Kasumi-1 (cell line): ENCODE results near the gene PRDM5.

Experiments used
- DNase-seq, 2 experiments: peaks; one replicate each; lab custom pipeline; 2025; lab: John Stamatoyannopoulos, UW

The PRDM5 gene

DNA sequence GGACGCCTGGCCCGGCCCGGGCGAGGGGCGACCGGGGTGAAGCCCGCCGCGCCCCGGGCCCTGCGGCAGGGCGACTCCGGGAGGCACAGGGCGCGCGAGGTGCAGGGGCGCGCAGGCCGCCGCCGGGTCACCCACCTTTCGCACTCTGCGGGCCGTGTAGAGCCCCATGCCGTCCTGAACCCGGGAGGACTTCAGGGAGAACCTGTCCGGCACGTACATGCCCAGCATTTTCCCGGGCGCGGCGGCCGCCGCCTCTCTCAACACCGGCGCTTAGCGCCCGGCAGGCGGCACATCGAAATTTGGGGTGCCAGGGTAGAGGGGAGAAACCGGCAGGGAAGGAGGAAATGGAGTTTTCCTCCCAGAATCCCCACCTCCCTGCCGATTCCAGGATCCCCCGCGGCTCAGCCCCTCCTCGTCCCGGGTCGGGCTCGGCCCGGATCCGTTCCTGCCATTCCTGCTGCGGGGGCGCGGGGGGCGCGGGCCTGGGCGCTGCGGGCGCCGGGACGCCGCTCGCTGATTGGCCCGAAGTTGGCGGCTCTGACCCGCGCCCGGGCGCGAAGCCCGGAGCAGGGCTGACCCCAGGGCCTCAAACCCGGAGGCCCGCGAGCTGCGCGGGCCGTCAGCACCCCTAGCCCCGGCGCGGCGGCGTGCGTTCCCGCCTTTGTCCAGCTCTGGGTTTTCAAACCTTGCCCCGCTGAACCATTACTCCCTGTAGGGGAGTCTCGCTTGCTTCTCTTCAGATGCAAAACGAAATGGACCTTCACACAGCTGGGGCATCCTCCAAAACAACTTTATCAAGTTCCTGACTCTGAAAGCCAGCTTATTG, at the start of gene PRDM5:
Gene PRDM5, minus strand, starts transcription at position 346 of the 826 bp plus-strand sequence. Its CDS starts 118 bp downstream, at position 228.
- DNase-seq, result peak; percentile 39 to 58

DNA sequence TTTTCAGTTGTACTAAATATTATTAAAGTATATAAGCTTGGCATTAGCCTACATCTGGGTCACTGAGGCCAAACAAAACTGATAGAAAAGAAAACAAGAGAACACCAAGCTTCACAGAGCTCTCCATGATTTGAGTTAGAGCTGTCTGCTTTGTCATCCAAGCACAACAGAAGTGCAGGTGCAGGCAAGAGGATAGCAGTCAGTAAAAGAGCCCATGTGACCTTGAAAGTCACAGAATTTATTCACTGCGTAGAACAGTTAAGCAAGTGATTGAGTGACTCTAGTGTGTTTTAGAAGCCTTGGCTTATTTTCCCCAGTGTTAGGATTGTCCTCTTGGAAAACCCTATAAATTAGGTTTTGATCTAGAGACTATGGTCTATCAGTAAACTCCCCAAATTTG, 49.4 kb upstream of the PRDM5 start:
- no peak for DNase-seq

DNA sequence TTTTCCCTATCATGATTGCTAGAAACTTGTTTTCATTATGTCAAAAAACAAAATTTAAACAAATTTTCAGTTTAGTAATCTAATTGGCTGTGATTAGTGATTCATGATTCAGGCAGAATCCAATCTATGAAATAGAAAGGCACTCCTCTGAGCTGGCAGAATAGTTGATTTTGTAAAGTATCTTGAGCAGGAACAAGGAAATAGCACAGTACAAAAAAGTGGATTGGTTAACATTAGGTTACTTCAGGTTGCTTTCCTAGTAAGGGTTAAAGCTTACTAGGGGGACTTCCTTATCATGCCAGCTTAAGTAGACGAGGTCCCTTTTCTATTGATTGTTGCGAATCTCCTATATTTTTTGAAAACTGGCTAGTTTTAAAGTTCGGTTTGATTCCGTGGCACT, 43.4 kb upstream of the PRDM5 start:
- DNase-seq, result no peak

- no peak for DNase-seq
Observed at GRCh38 chr4:120964596-120964995, 42.1 kb upstream of the PRDM5 start.

DNA sequence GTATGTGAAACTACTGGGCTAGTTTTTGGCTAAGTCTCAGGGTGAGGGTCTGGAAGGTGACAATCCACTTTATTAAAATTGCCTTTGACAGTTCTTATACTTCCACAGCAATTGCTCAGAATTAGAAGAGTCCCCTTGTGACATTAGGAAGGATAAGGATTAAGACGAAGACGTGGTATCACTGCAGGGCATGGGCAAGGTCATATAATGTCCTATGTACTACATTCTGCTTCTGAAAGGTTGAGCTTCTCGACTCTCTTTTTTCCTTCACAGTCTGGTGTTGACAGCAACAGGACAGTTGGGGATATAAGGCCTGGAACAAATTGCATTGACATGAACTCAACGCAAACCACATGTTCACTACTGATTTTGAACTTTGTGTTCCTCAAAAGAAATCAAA, 40.9 kb upstream of the PRDM5 start:
- DNase-seq, result no peak

GRCh38 chr4:120960656-120961267, 38.2 kb upstream of the PRDM5 start:
- no peak for DNase-seq

- no peak for DNase-seq
Observed at GRCh38 chr4:120948382-120948781, 25.9 kb upstream of the PRDM5 start.

GRCh38 chr4:120942776-120943175, 20.2 kb upstream of the PRDM5 start:
- no peak for DNase-seq

DNA sequence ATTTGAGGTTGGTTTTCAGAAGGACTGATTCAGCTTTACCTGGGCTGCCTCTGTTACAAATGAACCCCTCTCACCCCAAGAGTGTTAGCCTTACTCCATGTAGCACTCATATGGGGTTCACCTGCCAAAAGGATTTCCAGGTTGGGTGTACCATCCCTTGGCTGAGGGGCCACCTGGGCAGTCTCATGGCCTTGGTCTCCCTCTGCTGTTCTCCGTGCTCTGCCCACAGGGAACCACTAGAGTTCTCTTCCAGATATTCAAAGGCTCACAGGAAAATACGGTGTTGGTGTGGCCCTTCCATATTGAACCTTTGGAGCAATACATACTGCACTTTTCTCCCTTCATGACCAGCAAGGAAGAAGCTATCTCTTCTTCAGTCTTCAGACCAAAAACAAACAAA, 18.0 kb upstream of the PRDM5 start:
- no peak for DNase-seq

- no peak for DNase-seq
Observed at GRCh38 chr4:120939693-120940092, 17.2 kb upstream of the PRDM5 start.

- DNase-seq, result no peak
Observed at GRCh38 chr4:120929847-120930246, 7.3 kb upstream of the PRDM5 start.

- no peak for DNase-seq
Observed at GRCh38 chr4:120927801-120928409, 5.4 kb upstream of the PRDM5 start.

DNA sequence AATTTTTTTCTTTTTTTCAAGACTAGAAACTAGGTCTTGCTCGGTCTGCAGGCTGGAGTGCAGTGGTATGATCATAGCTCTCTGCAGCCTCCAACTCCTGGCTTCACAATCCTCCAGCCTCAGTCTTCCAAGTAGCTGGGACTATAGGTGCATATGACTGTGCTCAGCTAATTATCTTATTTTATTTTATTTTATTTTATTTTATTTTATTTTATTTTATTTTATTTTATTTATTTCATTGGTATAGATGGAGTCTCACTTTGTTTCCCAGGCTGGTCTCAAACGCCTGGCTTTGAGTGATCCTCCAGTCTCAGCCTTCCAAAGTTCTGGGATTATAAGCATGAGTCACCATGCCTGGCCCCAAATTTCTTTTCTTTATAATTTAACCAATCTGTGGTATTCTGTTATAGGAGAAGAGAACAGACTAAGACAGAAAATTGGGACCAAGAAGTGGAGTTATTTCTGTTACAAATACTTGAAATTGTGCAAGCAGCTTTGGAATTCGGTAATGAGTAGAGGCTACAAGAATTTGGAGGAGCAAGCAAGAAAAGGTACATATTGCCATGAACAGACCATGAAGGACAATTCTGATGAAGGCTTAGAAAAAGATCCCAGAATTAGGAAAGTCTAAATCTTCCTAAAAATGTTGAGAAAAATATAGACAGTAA, 4.0 kb upstream of the PRDM5 start:
- no peak for DNase-seq

- DNase-seq, result no peak
Observed at GRCh38 chr4:120924931-120925330, 2.4 kb upstream of the PRDM5 start.

GRCh38 chr4:120923207-120923522, 639 bp upstream of the PRDM5 start:
- DNase-seq, result peak in 1 of 2 experiments; percentile 13

- DNase-seq, result peak; percentile 28 to 32
Observed at GRCh38 chr4:120921456-120922380, 808 bp downstream of the PRDM5 start.

GRCh38 chr4:120920666-120921065, 1.9 kb downstream of the PRDM5 start:
- no peak for DNase-seq

GRCh38 chr4:120919358-120919757, 3.2 kb downstream of the PRDM5 start:
- no peak for DNase-seq

- DNase-seq, result peak; percentile 45 to 58
Observed at GRCh38 chr4:120918788-120919187, 3.7 kb downstream of the PRDM5 start.

DNA sequence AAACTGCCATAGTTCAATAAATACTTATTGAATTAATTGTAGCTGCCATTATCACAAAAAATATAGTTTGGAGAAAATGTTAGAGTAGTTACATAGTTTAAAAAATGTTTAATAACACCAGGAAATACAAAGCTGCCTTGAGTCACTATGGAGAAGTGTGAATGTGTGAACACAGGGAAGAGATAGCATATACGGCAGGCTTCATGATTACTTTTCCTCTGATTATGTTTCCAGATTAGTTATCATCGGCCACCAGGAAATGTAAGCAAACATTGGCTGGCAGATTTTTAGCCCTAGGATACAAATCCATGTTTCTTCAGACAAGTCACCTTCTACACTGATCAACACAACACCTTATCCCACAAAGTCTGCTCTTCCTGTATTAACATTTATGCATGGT, 4.4 kb downstream of the PRDM5 start:
- DNase-seq, result no peak

- no peak for DNase-seq
Observed at GRCh38 chr4:120916937-120917336, 5.6 kb downstream of the PRDM5 start.

DNA sequence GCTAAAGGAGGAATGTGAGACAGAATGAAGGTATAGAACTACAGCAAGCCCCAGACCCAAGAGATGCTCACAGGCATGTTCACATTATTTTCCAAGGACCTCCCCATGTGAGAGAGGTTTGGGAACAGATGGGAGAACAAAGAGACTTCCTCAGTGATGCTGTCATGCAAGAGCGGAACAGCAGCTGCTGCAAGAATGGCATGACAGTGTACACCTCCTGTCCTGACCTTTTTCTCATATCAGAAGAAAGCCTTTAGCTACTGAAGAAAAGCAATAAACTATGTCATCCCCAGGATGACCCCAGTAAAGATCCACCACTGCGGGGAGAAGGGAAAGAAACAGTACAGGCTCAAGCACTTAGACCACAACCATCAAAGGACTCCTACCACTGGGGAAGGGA, 7.2 kb downstream of the PRDM5 start:
- DNase-seq, result no peak
